Neural cell (in vitro differentiated cells): ENCODE results near the gene C11orf71. TPM values are rescaled to one million over a fixed set of nuclear protein-coding genes. Genes with fewer than 3 reads are reported as not detected.

ENCODE experiments used
- H2AFZ ChIP-seq: fragments of 200-600, 300-800 bp; sonication (generic), shearing (Covaris generic); 2 replicates; pipeline ENCODE4 v1.6.0; 2014; ENCODE audit warnings: low read depth, mild to moderate bottlenecking, antibody characterized with exemption, low read length, moderate library complexity
- H3F3A ChIP-seq: fragments of 200-600 bp; shearing (Covaris generic); 2 replicates; pipeline ENCODE4 v1.6.1; 2016; ENCODE audit warnings: mild to moderate bottlenecking, moderate library complexity, mixed read lengths, antibody characterized with exemption, low read length; ENCODE audit not compliant: insufficient read depth, poor library complexity, severe bottlenecking
- H3K27ac ChIP-seq: fragments of 200-600, 300-800 bp; sonication (generic), shearing (Covaris generic); 2 replicates; pipeline ENCODE4 v1.5.1; 2014; ENCODE audit warnings: mild to moderate bottlenecking, low read length, moderate library complexity
- H3K27me3 ChIP-seq: fragments of 300-800, 200-600 bp; sonication (generic), shearing (Covaris generic); 2 replicates; pipeline ENCODE4 v1.6.0; 2014; ENCODE audit warnings: mild to moderate bottlenecking, low read depth, low read length, moderate library complexity; ENCODE audit not compliant: insufficient read depth
- H3K36me3 ChIP-seq: fragments of 300-800, 200-600 bp; sonication (generic), shearing (Covaris generic); 2 replicates; pipeline ENCODE4 v1.5.1; 2014; ENCODE audit warnings: mild to moderate bottlenecking, antibody characterized with exemption, low read length, moderate library complexity; ENCODE audit not compliant: insufficient read depth
- H3K4me2 ChIP-seq: fragments of 300-800, 200-600 bp; sonication (generic), shearing (Covaris generic); 2 replicates; pipeline ENCODE4 v1.6.0; 2014; ENCODE audit warnings: mild to moderate bottlenecking, low read length
- H3K4me3 ChIP-seq: fragments of 300-800, 200-600 bp; sonication (generic), shearing (Covaris generic); 2 replicates; pipeline ENCODE4 v1.5.1; 2014; ENCODE audit warnings: mild to moderate bottlenecking, low read length, moderate library complexity
- H3K79me2 ChIP-seq: fragments of 200-600 bp; shearing (Covaris generic); replicated peaks from 2 replicates; pipeline ENCODE4 v1.6.0; 2014; ENCODE audit warnings: mild to moderate bottlenecking, low read length, moderate library complexity; ENCODE audit not compliant: insufficient read depth
- H3K9ac ChIP-seq: fragments of 300-800, 200-600 bp; sonication (generic), shearing (Covaris generic); 2 replicates; pipeline ENCODE4 v1.6.1; 2016; ENCODE audit warnings: mild to moderate bottlenecking, low read length, mixed read lengths
- H3K9me2 ChIP-seq: fragments of 200-600 bp; shearing (Covaris generic); 2 replicates; pipeline ENCODE4 v1.6.1; 2016; ENCODE audit warnings: mild to moderate bottlenecking, low read length, mixed read lengths; ENCODE audit not compliant: insufficient read depth
- H3K9me3 ChIP-seq: fragments of 200-600, 300-800 bp; sonication (generic), shearing (Covaris generic); 2 replicates; pipeline ENCODE4 v1.6.1; 2016; ENCODE audit warnings: mild to moderate bottlenecking, mixed run types, low read length, moderate library complexity, mixed read lengths
- H4K20me1 ChIP-seq: fragments of 200-600 bp; shearing (Covaris generic); 2 replicates; pipeline ENCODE4 v1.6.1; 2016; ENCODE audit warnings: mild to moderate bottlenecking, mixed run types; ENCODE audit not compliant: insufficient read depth
- EP300 ChIP-seq: fragments of 450-650 bp; conservative IDR thresholded peaks from 2 replicates; pipeline ENCODE4 v1.6.1; 2014; ENCODE audit warnings: antibody characterized with exemption, mild to moderate bottlenecking, moderate library complexity; ENCODE audit not compliant: poor library complexity, severe bottlenecking
- EZH2 ChIP-seq: fragments of 200-600, 300-800 bp; shearing (Covaris generic), sonication (generic); IDR thresholded peaks from 2 replicates; pipeline ENCODE4 v1.6.1; 2014; ENCODE audit warnings: antibody characterized with exemption, low read length, borderline replicate concordance, mild to moderate bottlenecking; ENCODE audit not compliant: insufficient read depth, poor library complexity, severe bottlenecking
- MXI1 ChIP-seq: fragments of 450-650 bp; conservative IDR thresholded peaks from 2 replicates; pipeline ENCODE4 v1.6.1; 2014; ENCODE audit warnings: antibody characterized with exemption, mild to moderate bottlenecking; ENCODE audit not compliant: poor library complexity, severe bottlenecking
- POLR2AphosphoS5 ChIP-seq: IDR thresholded peaks from 2 replicates; pipeline ENCODE4 v1.6.1; 2012
- RAD21 ChIP-seq: fragments of 450-650 bp; conservative IDR thresholded peaks from 2 replicates; pipeline ENCODE4 v1.6.1; 2014; ENCODE audit warnings: antibody characterized with exemption, mild to moderate bottlenecking, moderate library complexity
- SMC3 ChIP-seq: fragments of 450-650 bp; conservative IDR thresholded peaks from 2 replicates; pipeline ENCODE4 v1.6.1; 2014; ENCODE audit warnings: antibody characterized with exemption, mild to moderate bottlenecking, moderate library complexity; ENCODE audit not compliant: poor library complexity
- TAF1 ChIP-seq: IDR thresholded peaks from 2 replicates; pipeline ENCODE4 v1.6.1; 2012; ENCODE audit warnings: low read depth
- polyA plus RNA-seq: library from polyadenylated mRNA; depleted of rRNA; stranded (reverse); fragments of >200 nt; gene quantifications from 2 replicates; pipeline ENCODE4 v1.2.3, GENCODE V29; 2014
- TF ChIP-seq, protein P1 (sequence below): IDR thresholded peaks from 2 replicates; pipeline ENCODE4 v1.6.1; 2012; ENCODE audit warnings: borderline replicate concordance
- TF ChIP-seq, protein P2 (sequence below): fragments of 450-650 bp; IDR thresholded peaks from 2 replicates; pipeline ENCODE4 v1.5.1; 2014; ENCODE audit warnings: antibody characterized with exemption, mild to moderate bottlenecking, moderate library complexity; ENCODE audit not compliant: poor library complexity, severe bottlenecking

The C11orf71 gene
- polyA plus RNA-seq, 1 donor from 2014 or later, result 29.9 TPM

DNA sequence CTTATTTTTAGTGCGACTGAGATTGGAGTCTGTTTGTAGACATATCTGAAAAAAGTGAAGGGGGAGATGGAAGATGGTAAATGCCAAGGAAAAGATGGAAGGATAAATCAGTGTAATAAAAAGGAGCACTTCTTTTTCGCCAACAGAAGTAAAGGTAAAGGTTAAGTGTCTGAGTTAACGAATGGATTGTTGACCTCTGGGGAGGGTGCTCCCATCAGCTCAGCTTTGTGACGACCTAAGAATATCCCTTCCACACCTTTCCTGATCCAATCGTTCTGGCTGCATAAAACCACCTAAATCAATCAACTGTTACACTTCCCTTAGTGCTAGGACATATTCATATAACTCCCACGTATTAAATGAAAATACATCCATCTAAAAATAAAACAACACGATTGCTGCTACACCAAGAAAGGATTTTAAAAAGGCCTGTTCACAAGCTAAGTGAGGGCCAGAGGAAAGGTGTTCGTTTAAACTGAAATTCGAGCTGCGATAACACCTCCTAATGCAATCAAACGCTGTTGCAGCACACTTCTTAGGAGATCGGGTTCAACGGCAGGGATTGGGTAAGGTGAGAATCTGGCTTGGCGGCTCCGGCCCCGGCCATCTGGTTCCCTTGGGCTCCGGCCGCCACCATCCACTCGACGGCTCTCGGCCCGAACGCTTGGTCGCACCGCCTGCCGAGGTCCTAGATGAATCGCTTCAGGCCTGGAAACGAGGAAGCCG is 658 bp downstream of the C11orf71 start:
- no peaks in the 10 kb centered on the region for H4K20me1 ChIP-seq
- H3K4me3 ChIP-seq, result peak overlapping the region; percentile 81
- peak overlapping the region; percentile 89 for H2AFZ ChIP-seq
- H3F3A ChIP-seq, result peaks cover 3% of the 10 kb centered on the region
- peak overlapping the region; percentile 98 for H3K9ac ChIP-seq
- peaks cover 52% of the 10 kb centered on the region for H3K79me2 ChIP-seq
- H3K9me2 ChIP-seq, result no peaks in the 10 kb centered on the region
- TF ChIP-seq, protein P1, sequence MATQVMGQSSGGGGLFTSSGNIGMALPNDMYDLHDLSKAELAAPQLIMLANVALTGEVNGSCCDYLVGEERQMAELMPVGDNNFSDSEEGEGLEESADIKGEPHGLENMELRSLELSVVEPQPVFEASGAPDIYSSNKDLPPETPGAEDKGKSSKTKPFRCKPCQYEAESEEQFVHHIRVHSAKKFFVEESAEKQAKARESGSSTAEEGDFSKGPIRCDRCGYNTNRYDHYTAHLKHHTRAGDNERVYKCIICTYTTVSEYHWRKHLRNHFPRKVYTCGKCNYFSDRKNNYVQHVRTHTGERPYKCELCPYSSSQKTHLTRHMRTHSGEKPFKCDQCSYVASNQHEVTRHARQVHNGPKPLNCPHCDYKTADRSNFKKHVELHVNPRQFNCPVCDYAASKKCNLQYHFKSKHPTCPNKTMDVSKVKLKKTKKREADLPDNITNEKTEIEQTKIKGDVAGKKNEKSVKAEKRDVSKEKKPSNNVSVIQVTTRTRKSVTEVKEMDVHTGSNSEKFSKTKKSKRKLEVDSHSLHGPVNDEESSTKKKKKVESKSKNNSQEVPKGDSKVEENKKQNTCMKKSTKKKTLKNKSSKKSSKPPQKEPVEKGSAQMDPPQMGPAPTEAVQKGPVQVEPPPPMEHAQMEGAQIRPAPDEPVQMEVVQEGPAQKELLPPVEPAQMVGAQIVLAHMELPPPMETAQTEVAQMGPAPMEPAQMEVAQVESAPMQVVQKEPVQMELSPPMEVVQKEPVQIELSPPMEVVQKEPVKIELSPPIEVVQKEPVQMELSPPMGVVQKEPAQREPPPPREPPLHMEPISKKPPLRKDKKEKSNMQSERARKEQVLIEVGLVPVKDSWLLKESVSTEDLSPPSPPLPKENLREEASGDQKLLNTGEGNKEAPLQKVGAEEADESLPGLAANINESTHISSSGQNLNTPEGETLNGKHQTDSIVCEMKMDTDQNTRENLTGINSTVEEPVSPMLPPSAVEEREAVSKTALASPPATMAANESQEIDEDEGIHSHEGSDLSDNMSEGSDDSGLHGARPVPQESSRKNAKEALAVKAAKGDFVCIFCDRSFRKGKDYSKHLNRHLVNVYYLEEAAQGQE, result no peak
- no peaks in the 10 kb centered on the region for H3K9me3 ChIP-seq
- no peaks in the 10 kb centered on the region for H3K36me3 ChIP-seq
- no peaks in the 10 kb centered on the region for H3K27me3 ChIP-seq
- peak overlapping the region; percentile 74 for H3K4me2 ChIP-seq
- H3K27ac ChIP-seq, result peak overlapping the region; percentile 98

DNA sequence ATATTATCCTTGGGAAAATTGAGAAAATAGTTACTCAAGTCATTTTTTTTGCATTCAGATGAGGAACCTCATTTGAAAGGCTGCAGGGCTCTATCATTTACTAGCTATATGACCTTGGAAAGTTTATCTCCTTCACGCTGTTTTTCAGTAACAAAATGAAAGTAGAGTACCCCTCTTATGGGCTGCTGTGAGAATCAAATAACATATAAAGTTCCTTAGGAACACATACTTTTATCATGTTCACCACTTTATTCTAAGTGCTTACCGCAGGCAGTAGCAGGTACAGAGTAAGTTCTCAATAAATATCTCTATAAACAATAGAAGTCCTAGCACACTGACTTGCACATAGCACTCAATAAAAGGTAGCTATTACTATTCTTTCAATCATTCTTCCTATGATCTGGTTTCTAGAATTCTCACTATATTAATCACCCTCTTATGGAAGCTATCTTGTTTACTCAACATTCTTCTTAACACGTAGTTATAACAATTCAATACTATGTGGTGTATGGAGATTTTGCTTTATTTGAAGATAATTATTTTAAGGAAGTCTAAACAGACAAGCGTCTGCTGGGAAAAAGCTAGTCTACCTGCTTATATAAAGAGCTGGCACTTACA is 1.9 kb downstream of the C11orf71 start:
- H3K36me3 ChIP-seq, result no peaks in the 10 kb centered on the region
- TF ChIP-seq POLR2AphosphoS5 (no peak), RAD21 (no peak), SMC3 (no peak), EP300 (no peak), MXI1 (no peak), TAF1 (no peak), EZH2 (no peak)
- TF ChIP-seq, protein P2, sequence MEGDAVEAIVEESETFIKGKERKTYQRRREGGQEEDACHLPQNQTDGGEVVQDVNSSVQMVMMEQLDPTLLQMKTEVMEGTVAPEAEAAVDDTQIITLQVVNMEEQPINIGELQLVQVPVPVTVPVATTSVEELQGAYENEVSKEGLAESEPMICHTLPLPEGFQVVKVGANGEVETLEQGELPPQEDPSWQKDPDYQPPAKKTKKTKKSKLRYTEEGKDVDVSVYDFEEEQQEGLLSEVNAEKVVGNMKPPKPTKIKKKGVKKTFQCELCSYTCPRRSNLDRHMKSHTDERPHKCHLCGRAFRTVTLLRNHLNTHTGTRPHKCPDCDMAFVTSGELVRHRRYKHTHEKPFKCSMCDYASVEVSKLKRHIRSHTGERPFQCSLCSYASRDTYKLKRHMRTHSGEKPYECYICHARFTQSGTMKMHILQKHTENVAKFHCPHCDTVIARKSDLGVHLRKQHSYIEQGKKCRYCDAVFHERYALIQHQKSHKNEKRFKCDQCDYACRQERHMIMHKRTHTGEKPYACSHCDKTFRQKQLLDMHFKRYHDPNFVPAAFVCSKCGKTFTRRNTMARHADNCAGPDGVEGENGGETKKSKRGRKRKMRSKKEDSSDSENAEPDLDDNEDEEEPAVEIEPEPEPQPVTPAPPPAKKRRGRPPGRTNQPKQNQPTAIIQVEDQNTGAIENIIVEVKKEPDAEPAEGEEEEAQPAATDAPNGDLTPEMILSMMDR, result no peak
- TF ChIP-seq, protein P1, result no peak
- H3K27me3 ChIP-seq, result no peaks in the 10 kb centered on the region
- peaks cover 39% of the 10 kb centered on the region for H3K79me2 ChIP-seq
- H3K9me3 ChIP-seq, result no peaks in the 10 kb centered on the region
- H3F3A ChIP-seq, result peaks cover 3% of the 10 kb centered on the region
- H4K20me1 ChIP-seq, result no peaks in the 10 kb centered on the region
- H3K4me3 ChIP-seq, result peak overlapping the region; percentile 81
- H3K9me2 ChIP-seq, result no peaks in the 10 kb centered on the region
- H3K4me2 ChIP-seq, result peak overlapping the region; percentile 74
- no peak overlapping the region for H3K27ac ChIP-seq
- no peak overlapping the region for H3K9ac ChIP-seq
- H2AFZ ChIP-seq, result no peak overlapping the region
